ENCODE results near the gene RAB3A.
A peak's percentile ranks its signal among the peaks of the same experiment; 100 is the strongest.

The RAB3A gene

GRCh38 chr19:18203863-18204393 lies at the start of gene RAB3A:
Gene RAB3A (minus strand): TSS chr19:18204042. CDS start chr19:18202740, 1,302 bp downstream.
- peak; percentile 99 for DNase-seq

- no peak for DNase-seq
Measured at GRCh38 chr19:18253130-18253529, 49.3 kb upstream of the RAB3A start.

- DNase-seq, result no peak
Measured at GRCh38 chr19:18252370-18252717, 48.5 kb upstream of the RAB3A start.

- peak; percentile 79 for DNase-seq
Measured at GRCh38 chr19:18251587-18252369, 47.9 kb upstream of the RAB3A start.

- no peak for DNase-seq
Measured at GRCh38 chr19:18249834-18250233, 46.0 kb upstream of the RAB3A start.

GRCh38 chr19:18245297-18245696 lies 41.5 kb upstream of the RAB3A start:
- no peak for DNase-seq

- DNase-seq, result no peak
Measured at GRCh38 chr19:18239303-18239702, 35.5 kb upstream of the RAB3A start.

GRCh38 chr19:18234194-18234593 lies 30.4 kb upstream of the RAB3A start:
- no peak for DNase-seq

GRCh38 chr19:18233224-18233825 lies 29.5 kb upstream of the RAB3A start:
- peak; percentile 16 for DNase-seq

- DNase-seq, result no peak
Measured at GRCh38 chr19:18232540-18233223, 28.8 kb upstream of the RAB3A start.

GRCh38 chr19:18231775-18232174 lies 27.9 kb upstream of the RAB3A start:
- DNase-seq, result no peak

GRCh38 chr19:18230941-18231734 lies 27.3 kb upstream of the RAB3A start:
- DNase-seq, result no peak

- no peak for DNase-seq
Measured at GRCh38 chr19:18229915-18230314, 26.1 kb upstream of the RAB3A start.

- DNase-seq, result peak; percentile 18
Measured at GRCh38 chr19:18229474-18229873, 25.6 kb upstream of the RAB3A start.

GRCh38 chr19:18227781-18228271 lies 24.0 kb upstream of the RAB3A start:
- DNase-seq, result no peak

GRCh38 chr19:18226956-18227780 lies 23.3 kb upstream of the RAB3A start:
- DNase-seq, result no peak

- DNase-seq, result no peak
Measured at GRCh38 chr19:18225702-18226468, 22.0 kb upstream of the RAB3A start, which contains the start of gene PDE4C. Gene PDE4C (minus strand): TSS chr19:18226438. CDS start chr19:18226415, 23 bp downstream.

GRCh38 chr19:18225355-18225701 lies 21.5 kb upstream of the RAB3A start:
- no peak for DNase-seq

GRCh38 chr19:18224525-18225354 lies 20.9 kb upstream of the RAB3A start:
- peak; percentile 83 for DNase-seq

Data from CD4-positive, alpha-beta T cell treated with Interleukin-4 for 4 hours (primary cell).